ENCODE results near the gene OPRM1. TPM values are rescaled to one million over a fixed set of nuclear protein-coding genes. Genes with fewer than 3 reads are reported as not detected.

Gene OPRM1
- total RNA-seq, 3 donors from 2014 or later, result not detected

GRCh38 chr6:154058963-154059680 lies 20.1 kb downstream of the OPRM1 start:
- no peak for TF ChIP-seq CTCF (IDR thresholded peaks at IDR 0.05)
- no peak for TF ChIP-seq POLR2A (IDR thresholded peaks at IDR 0.05)
- TF ChIP-seq POLR2AphosphoS5 (IDR thresholded peaks at IDR 0.05), result no peak
- intact Hi-C loops (cut with DNase I; ENCODE audit: low total_unique reads), result no loop called here
- H3K27ac ChIP-seq, result no peak overlapping the region
- H3K4me1 ChIP-seq, result peaks cover 0 to 5% of the 10 kb centered on the region in 2 donors
- H3K9me3 ChIP-seq, result no peaks in the 10 kb centered on the region
- DNase-seq (ENCODE audit: low spot score in 2 of 2), result no peak
- no peaks in the 10 kb centered on the region for H3K27me3 ChIP-seq
- H3K4me3 ChIP-seq, result no peak overlapping the region
- H3K36me3 ChIP-seq, result no peaks in the 10 kb centered on the region

- H3K27me3 ChIP-seq, result no peaks in the 10 kb centered on the region
- no peaks in the 10 kb centered on the region for H3K36me3 ChIP-seq
- no peak for DNase-seq (ENCODE audit: low spot score in 2 of 2)
- intact Hi-C loops (cut with DNase I; ENCODE audit: low total_unique reads), result no loop called here
- H3K4me3 ChIP-seq, result no peak overlapping the region
- TF ChIP-seq POLR2A (IDR thresholded peaks at IDR 0.05) (no peak), POLR2AphosphoS5 (IDR thresholded peaks at IDR 0.05) (no peak), CTCF (IDR thresholded peaks at IDR 0.05) (no peak)
- peaks cover 0 to 5% of the 10 kb centered on the region in 2 donors for H3K4me1 ChIP-seq
- no peak overlapping the region for H3K27ac ChIP-seq
- H3K9me3 ChIP-seq, result peaks cover 0 to 4% of the 10 kb centered on the region in 2 donors
Observed at GRCh38 chr6:154060076-154060475, 21.0 kb downstream of the OPRM1 start.

- H3K4me1 ChIP-seq, result no peaks in the 10 kb centered on the region
- intact Hi-C loops (cut with DNase I; ENCODE audit: low total_unique reads), result no loop called here
- H3K9me3 ChIP-seq, result peaks cover 0 to 10% of the 10 kb centered on the region in 2 donors
- H3K27me3 ChIP-seq, result no peaks in the 10 kb centered on the region
- no peaks in the 10 kb centered on the region for H3K36me3 ChIP-seq
- H3K27ac ChIP-seq, result no peak overlapping the region
- H3K4me3 ChIP-seq, result no peak overlapping the region
- TF ChIP-seq CTCF (IDR thresholded peaks at IDR 0.05) (no peak), POLR2AphosphoS5 (IDR thresholded peaks at IDR 0.05) (no peak), POLR2A (IDR thresholded peaks at IDR 0.05) (no peak)
- DNase-seq (ENCODE audit: low spot score in 2 of 2), result no peak
Observed at GRCh38 chr6:154070041-154070440, 31.0 kb downstream of the OPRM1 start.

GRCh38 chr6:154070657-154071056 lies 31.6 kb downstream of the OPRM1 start:
- intact Hi-C loops (cut with DNase I; ENCODE audit: low total_unique reads), result no loop called here
- H3K36me3 ChIP-seq, result no peaks in the 10 kb centered on the region
- H3K27ac ChIP-seq, result no peak overlapping the region
- TF ChIP-seq CTCF (IDR thresholded peaks at IDR 0.05) (no peak), POLR2A (IDR thresholded peaks at IDR 0.05) (no peak), POLR2AphosphoS5 (IDR thresholded peaks at IDR 0.05) (no peak)
- no peak overlapping the region for H3K4me3 ChIP-seq
- DNase-seq (ENCODE audit: low spot score in 2 of 2), result no peak
- no peaks in the 10 kb centered on the region for H3K4me1 ChIP-seq
- H3K9me3 ChIP-seq, result peaks cover 0 to 7% of the 10 kb centered on the region in 2 donors
- H3K27me3 ChIP-seq, result no peaks in the 10 kb centered on the region

- peaks cover 0 to 7% of the 10 kb centered on the region in 2 donors for H3K9me3 ChIP-seq
- no peak overlapping the region for H3K27ac ChIP-seq
- intact Hi-C loops (cut with DNase I; ENCODE audit: low total_unique reads), result no loop called here
- no peaks in the 10 kb centered on the region for H3K27me3 ChIP-seq
- no peaks in the 10 kb centered on the region for H3K36me3 ChIP-seq
- TF ChIP-seq CTCF (IDR thresholded peaks at IDR 0.05) (no peak), POLR2A (IDR thresholded peaks at IDR 0.05) (no peak), POLR2AphosphoS5 (IDR thresholded peaks at IDR 0.05) (no peak)
- DNase-seq (ENCODE audit: low spot score in 2 of 2), result no peak
- no peak overlapping the region for H3K4me3 ChIP-seq
- H3K4me1 ChIP-seq, result no peaks in the 10 kb centered on the region
Observed at GRCh38 chr6:154071236-154071635, 32.2 kb downstream of the OPRM1 start.

Measured in breast epithelium (tissue), 4 donors.